ENCODE data around the gene RAB40AL. TPM values are rescaled to one million over a fixed set of nuclear protein-coding genes. Genes with fewer than 3 reads are reported as not detected.
"Not testable (repeated sequence)": the region's sequence is repeated elsewhere in the genome, so short reads cannot be mapped to it uniquely, and the experiment has no call there.

Gene RAB40AL
- total RNA-seq, 5 donors from 2014 or later (not counting 1 experiment from before 2014, with no cell fraction given) = 0.26 to 0.82 (median 0.39) TPM; not detected in 1

DNA sequence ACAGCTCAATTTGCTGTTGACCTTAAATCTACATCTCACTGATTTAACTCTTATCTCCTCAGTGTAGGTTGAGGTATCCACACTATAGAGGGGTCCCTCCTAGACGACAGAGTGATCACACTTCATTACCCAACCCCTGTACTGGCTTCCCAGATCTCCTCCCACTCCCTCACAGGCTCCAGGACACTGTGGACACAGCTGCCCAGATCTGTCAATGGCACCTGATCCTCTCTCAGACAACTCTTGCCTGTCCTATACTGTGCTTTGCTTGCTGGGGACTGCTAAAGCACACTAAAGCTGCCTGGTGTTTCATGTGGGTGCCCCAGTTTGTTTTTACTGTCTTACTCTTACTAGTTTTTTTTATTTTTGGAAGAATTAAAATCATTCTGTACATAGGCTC lies 27.9 kb downstream of the RAB40AL start:
- H3K9me3 Mint-ChIP-seq = peaks cover 0 to 12% (median 0%) of the 10 kb centered on the region in 3 donors
- no peak for ATAC-seq (replicated peaks in 1 of 4)
- WGBS (ENCODE audit: insufficient coverage) = no CpG with 5 or more reads among the region's 1 CpG

GRCh38 chrX:102966701-102967100 lies 29.6 kb downstream of the RAB40AL start:
- DNase-seq (no peak), ATAC-seq (replicated peaks in 1 of 4) (no peak)
- no peaks in the 10 kb centered on the region for H3K4me1 ChIP-seq (ENCODE audit: control insufficient read depth in 1 of 2, extremely low read depth in 1 of 2, insufficient read depth in 2 of 2, low read length in 2 of 2)
- no peak overlapping the region for H3K4me3 Mint-ChIP-seq
- H3K9me3 Mint-ChIP-seq = peaks cover 9 to 27% (median 12%) of the 10 kb centered on the region in 3 donors
- H3K36me3 ChIP-seq (ENCODE audit: control insufficient read depth in 2 of 2, extremely low read depth in 1 of 2, insufficient read depth in 1 of 2, low read length in 1 of 2) = no peaks in the 10 kb centered on the region
- ChIA-PET CTCF (no interaction called here), POLR2A (no interaction called here)
- no peaks in the 10 kb centered on the region for H3K36me3 Mint-ChIP-seq
- no peak overlapping the region for H3K4me3 ChIP-seq (ENCODE audit: control insufficient read depth in 1 of 2, extremely low read depth in 1 of 2, low read length in 1 of 2)
- H3K27ac ChIP-seq (ENCODE audit: low read length) = no peak overlapping the region
- no peaks in the 10 kb centered on the region for H3K4me1 Mint-ChIP-seq
- 100% methylated on average over 1 of the region's 3 CpGs for WGBS (ENCODE audit: insufficient coverage)
- H3K27me3 ChIP-seq (replicated peaks in 1 of 2; ENCODE audit: control insufficient read depth in 2 of 2, extremely low read depth in 1 of 2, insufficient read depth in 2 of 2, low read length in 1 of 2) = no peaks in the 10 kb centered on the region
- peaks cover 6% of the 10 kb centered on the region for H3K9me3 ChIP-seq
- H3K27me3 Mint-ChIP-seq = peaks cover 0 to 12% of the 10 kb centered on the region in 2 donors
- no peak overlapping the region for H3K27ac Mint-ChIP-seq

More for the DNA sequence above, 27.9 kb downstream of the RAB40AL start:
- Histone ChIP-seq H3K4me3 (ENCODE audit: control insufficient read depth in 1 of 2, extremely low read depth in 1 of 2, low read length in 1 of 2) (no peak overlapping the region), H3K27me3 (replicated peaks in 1 of 2; ENCODE audit: control insufficient read depth in 2 of 2, extremely low read depth in 1 of 2, insufficient read depth in 2 of 2, low read length in 1 of 2) (no peaks in the 10 kb centered on the region), H3K9me3 (peaks cover 6% of the 10 kb centered on the region), H3K36me3 (ENCODE audit: control insufficient read depth in 2 of 2, extremely low read depth in 1 of 2, insufficient read depth in 1 of 2, low read length in 1 of 2) (no peaks in the 10 kb centered on the region), H3K27ac (ENCODE audit: low read length) (no peak overlapping the region), H3K4me1 (ENCODE audit: control insufficient read depth in 1 of 2, extremely low read depth in 1 of 2, insufficient read depth in 2 of 2, low read length in 2 of 2) (no peaks in the 10 kb centered on the region)
- POLR2A ChIA-PET = no interaction called here
- CTCF ChIA-PET = no interaction called here
- no peaks in the 10 kb centered on the region for H3K4me1 Mint-ChIP-seq
- H3K27ac Mint-ChIP-seq = no peak overlapping the region
- no peak for DNase-seq
- no peak overlapping the region for H3K4me3 Mint-ChIP-seq
- no peaks in the 10 kb centered on the region for H3K36me3 Mint-ChIP-seq
- peaks cover 0 to 16% of the 10 kb centered on the region in 2 donors for H3K27me3 Mint-ChIP-seq

DNA sequence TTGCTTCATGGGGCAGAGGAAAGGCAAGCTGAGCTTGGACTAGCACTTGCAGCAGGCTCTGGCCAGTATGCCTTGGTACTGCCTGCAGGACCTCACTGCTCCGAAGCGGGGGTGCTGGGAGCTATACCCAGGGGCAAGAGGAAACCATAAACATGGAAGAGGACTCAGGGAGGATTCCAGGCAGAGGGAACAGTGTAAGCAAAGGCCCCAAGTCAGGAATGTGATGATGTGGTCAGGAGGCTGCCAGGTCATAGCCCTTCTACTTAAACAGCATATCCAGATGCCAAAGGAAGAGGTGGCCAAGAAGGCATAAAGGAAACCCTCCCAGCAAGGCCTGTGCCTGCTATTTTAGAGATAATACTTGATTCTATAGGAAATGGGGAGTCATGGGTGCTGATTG lies 31.1 kb downstream of the RAB40AL start:
- Histone ChIP-seq H3K36me3 (ENCODE audit: control insufficient read depth in 2 of 2, extremely low read depth in 1 of 2, insufficient read depth in 1 of 2, low read length in 1 of 2) (no peaks in the 10 kb centered on the region), H3K4me1 (ENCODE audit: control insufficient read depth in 1 of 2, extremely low read depth in 1 of 2, insufficient read depth in 2 of 2, low read length in 2 of 2) (no peaks in the 10 kb centered on the region), H3K4me3 (ENCODE audit: control insufficient read depth in 1 of 2, extremely low read depth in 1 of 2, low read length in 1 of 2) (no peak overlapping the region), H3K27ac (ENCODE audit: low read length) (no peak overlapping the region), H3K27me3 (replicated peaks in 1 of 2; ENCODE audit: control insufficient read depth in 2 of 2, extremely low read depth in 1 of 2, insufficient read depth in 2 of 2, low read length in 1 of 2) (peaks cover 0 to 2% of the 10 kb centered on the region in 2 experiments), H3K9me3 (peaks cover 6% of the 10 kb centered on the region)
- no peak for ATAC-seq (replicated peaks in 1 of 4)
- H3K27me3 Mint-ChIP-seq = peaks cover 0 to 8% of the 10 kb centered on the region in 2 donors
- ChIA-PET POLR2A (no interaction called here), CTCF (interaction anchor here in 1 of 2 donors (0.6 kb wide), 1 partner anchor 33 kb away, joined by 3 read pairs; no protein-coding TSS in a partner anchor)
- WGBS (ENCODE audit: insufficient coverage) = no CpG with 5 or more reads among the region's 2 CpGs
- no peaks in the 10 kb centered on the region for H3K4me1 Mint-ChIP-seq
- no peak for DNase-seq
- no peaks in the 10 kb centered on the region for H3K36me3 Mint-ChIP-seq
- H3K4me3 Mint-ChIP-seq = no peak overlapping the region
- H3K9me3 Mint-ChIP-seq = peaks cover 10 to 33% (median 17%) of the 10 kb centered on the region in 3 donors
- no peak overlapping the region for H3K27ac Mint-ChIP-seq

DNA sequence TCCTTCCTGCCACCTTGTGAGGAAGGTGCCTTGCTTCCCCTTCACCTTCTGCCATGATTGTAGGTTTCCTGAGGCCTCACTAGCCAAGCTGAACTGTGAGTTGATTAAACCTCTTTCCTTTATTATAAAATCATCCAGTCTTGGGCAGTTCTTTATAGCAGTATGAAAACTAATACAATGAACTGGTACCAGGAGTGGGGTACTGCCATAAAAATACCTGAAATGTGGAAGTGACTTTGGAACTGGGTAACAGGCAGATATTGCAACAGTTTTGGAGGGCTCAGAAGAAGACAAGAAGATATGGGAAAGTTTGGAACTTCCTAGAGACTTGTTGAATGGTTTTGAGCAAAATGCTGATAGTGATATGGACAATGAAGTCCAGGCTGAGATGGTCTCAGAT lies 34.5 kb downstream of the RAB40AL start:
- peaks cover 0 to 14% of the 10 kb centered on the region in 2 donors for H3K27me3 Mint-ChIP-seq

DNA sequence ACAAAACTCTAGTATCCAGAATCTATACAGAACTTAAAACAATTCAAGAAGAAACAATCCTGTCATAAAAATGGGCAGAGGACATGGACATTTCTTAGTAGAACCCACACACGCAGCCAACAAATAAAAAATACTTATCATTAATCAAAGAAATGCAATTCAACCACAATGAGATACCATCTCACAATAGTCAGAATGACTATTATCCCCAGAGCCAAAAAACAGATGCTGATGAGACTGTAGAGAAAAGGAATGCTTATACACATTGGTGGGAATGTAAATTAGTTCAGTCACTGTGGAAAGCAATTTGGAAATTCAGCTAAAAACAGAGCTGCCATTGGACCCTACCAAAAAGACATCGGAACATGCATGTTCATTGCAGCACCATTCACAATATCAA lies 37.9 kb downstream of the RAB40AL start:
- Histone ChIP-seq H3K27ac (ENCODE audit: low read length) (no peak overlapping the region), H3K4me1 (ENCODE audit: control insufficient read depth in 1 of 2, extremely low read depth in 1 of 2, insufficient read depth in 2 of 2, low read length in 2 of 2) (no peaks in the 10 kb centered on the region), H3K27me3 (replicated peaks in 1 of 2; ENCODE audit: control insufficient read depth in 2 of 2, extremely low read depth in 1 of 2, insufficient read depth in 2 of 2, low read length in 1 of 2) (peaks cover 0 to 2% of the 10 kb centered on the region in 2 experiments), H3K36me3 (ENCODE audit: control insufficient read depth in 2 of 2, extremely low read depth in 1 of 2, insufficient read depth in 1 of 2, low read length in 1 of 2) (no peaks in the 10 kb centered on the region), H3K9me3 (no peaks in the 10 kb centered on the region), H3K4me3 (ENCODE audit: control insufficient read depth in 1 of 2, extremely low read depth in 1 of 2, low read length in 1 of 2) (no peak overlapping the region)
- ChIA-PET CTCF (no interaction called here), POLR2A (no interaction called here)
- H3K9me3 Mint-ChIP-seq = peaks cover 10 to 23% (median 21%) of the 10 kb centered on the region in 3 donors
- WGBS (ENCODE audit: insufficient coverage) = no CpG with 5 or more reads among the region's 2 CpGs
- H3K27ac Mint-ChIP-seq = no peak overlapping the region
- no peaks in the 10 kb centered on the region for H3K4me1 Mint-ChIP-seq
- no peak for DNase-seq
- peaks cover 2% of the 10 kb centered on the region for H3K36me3 Mint-ChIP-seq
- H3K27me3 Mint-ChIP-seq = peaks cover 0 to 26% of the 10 kb centered on the region in 2 donors
- no peak for ATAC-seq (replicated peaks in 1 of 4)
- no peak overlapping the region for H3K4me3 Mint-ChIP-seq

More for the DNA sequence above, 34.5 kb downstream of the RAB40AL start:
- H3K9me3 Mint-ChIP-seq = peaks cover 10 to 33% (median 23%) of the 10 kb centered on the region in 3 donors
- H3K27me3 ChIP-seq (replicated peaks in 1 of 2; ENCODE audit: control insufficient read depth in 2 of 2, extremely low read depth in 1 of 2, insufficient read depth in 2 of 2, low read length in 1 of 2); H3K4me3 ChIP-seq (ENCODE audit: control insufficient read depth in 1 of 2, extremely low read depth in 1 of 2, low read length in 1 of 2); ATAC-seq (replicated peaks in 1 of 4); H3K27ac Mint-ChIP-seq; H3K36me3 Mint-ChIP-seq; H3K36me3 ChIP-seq (ENCODE audit: control insufficient read depth in 2 of 2, extremely low read depth in 1 of 2, insufficient read depth in 1 of 2, low read length in 1 of 2); DNase-seq; H3K9me3 ChIP-seq; H3K4me1 Mint-ChIP-seq; H3K27ac ChIP-seq (ENCODE audit: low read length); H3K4me3 Mint-ChIP-seq; POLR2A ChIA-PET; CTCF ChIA-PET; H3K4me1 ChIP-seq (ENCODE audit: control insufficient read depth in 1 of 2, extremely low read depth in 1 of 2, insufficient read depth in 2 of 2, low read length in 2 of 2): not testable (repeated sequence)

DNA sequence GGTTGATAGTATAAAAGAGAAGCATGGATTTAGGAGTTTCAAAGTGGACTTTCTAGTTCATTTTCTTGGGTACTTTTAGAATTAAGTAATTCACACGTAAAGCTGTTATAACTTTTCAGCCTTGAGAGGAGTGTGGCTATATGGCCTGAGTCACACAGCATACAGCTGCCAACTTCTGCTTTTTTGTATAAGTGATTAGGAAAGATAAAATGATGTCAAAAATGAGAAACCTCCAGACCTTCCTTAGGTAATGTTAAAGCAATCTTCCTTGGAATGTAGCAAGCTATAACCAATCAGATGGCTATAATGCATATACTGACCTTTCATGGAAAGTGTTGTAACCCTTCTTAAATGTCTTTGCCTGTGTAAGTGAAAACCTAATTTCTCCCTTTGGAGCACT lies 39.2 kb downstream of the RAB40AL start:
- H3K27ac ChIP-seq (ENCODE audit: low read length) = no peak overlapping the region
- no peak overlapping the region for H3K27ac Mint-ChIP-seq
- no peak overlapping the region for H3K4me3 ChIP-seq (ENCODE audit: control insufficient read depth in 1 of 2, extremely low read depth in 1 of 2, low read length in 1 of 2)
- WGBS (ENCODE audit: insufficient coverage) = no CpG with 5 or more reads among the region's 1 CpG
- H3K4me1 ChIP-seq (ENCODE audit: control insufficient read depth in 1 of 2, extremely low read depth in 1 of 2, insufficient read depth in 2 of 2, low read length in 2 of 2) = no peaks in the 10 kb centered on the region
- no peaks in the 10 kb centered on the region for H3K4me1 Mint-ChIP-seq
- H3K36me3 ChIP-seq (ENCODE audit: control insufficient read depth in 2 of 2, extremely low read depth in 1 of 2, insufficient read depth in 1 of 2, low read length in 1 of 2) = no peaks in the 10 kb centered on the region
- H3K27me3 Mint-ChIP-seq = peaks cover 0 to 34% of the 10 kb centered on the region in 2 donors
- DNase-seq (no peak), ATAC-seq (replicated peaks in 1 of 4) (no peak)
- CTCF ChIA-PET = no interaction called here
- POLR2A ChIA-PET = no interaction called here
- peaks cover 0 to 2% of the 10 kb centered on the region in 2 experiments for H3K27me3 ChIP-seq (replicated peaks in 1 of 2; ENCODE audit: control insufficient read depth in 2 of 2, extremely low read depth in 1 of 2, insufficient read depth in 2 of 2, low read length in 1 of 2)
- peaks cover 4 to 14% (median 10%) of the 10 kb centered on the region in 3 donors for H3K9me3 Mint-ChIP-seq
- H3K36me3 Mint-ChIP-seq = peaks cover 2% of the 10 kb centered on the region
- no peaks in the 10 kb centered on the region for H3K9me3 ChIP-seq
- no peak overlapping the region for H3K4me3 Mint-ChIP-seq

All from T-cell (primary cell).